GM12878 (cell line): ENCODE results near the gene FGF1. TPM values are rescaled to one million over a fixed set of nuclear protein-coding genes. Genes with fewer than 3 reads are reported as not detected.

Experiments
- ATAC-seq: fragments of 200-7000 bp; cut with Tn5 transposase; 3 replicates; pipeline ENCODE4 v1.9.1; 2020; ENCODE audit warnings: mild to moderate bottlenecking, moderate library complexity
- BruUV-seq: library from RNA; stranded (reverse); fragments of 400-500 nt; replicated peaks from 2 replicates; lab custom pipeline; 2021; lab: Mats Ljungman, UMichigan
- CTCF ChIA-PET: fragments of 300-600 bp; sonication (Branson Sonifier 250); formaldehyde crosslinking; extraction: SDS; loops from one replicate; lab custom pipeline; 2021; ENCODE audit warnings: inconsistent platforms; lab: Yijun Ruan, JAX
- POLR2A ChIA-PET: fragments of 350-600 bp; formaldehyde crosslinking; extraction: SDS; loops from one replicate; lab custom pipeline; 2021; ENCODE audit warnings: inconsistent platforms; lab: Charles Lee
- RAD21 ChIA-PET: fragments of 300-600 bp; sonication (Branson Sonifier 250); formaldehyde crosslinking; loops from one replicate; lab custom pipeline; 2023; ENCODE audit warnings: antibody characterized with exemption; ENCODE audit not compliant: unreplicated experiment; lab: Charles Lee
- SMC1A ChIA-PET: fragments of 300-600 bp; sonication (Branson Sonifier 250); formaldehyde crosslinking; loops from one replicate; lab custom pipeline; 2023; ENCODE audit not compliant: unreplicated experiment, uncharacterized antibody; lab: Charles Lee
- DNase-seq: peaks from one replicate; pipeline ENCODE4 v3.0.0-alpha.2; 2011; ENCODE audit warnings: low read depth, low spot score
- FAIRE-seq: peaks from 3 replicates; lab custom pipeline; 2011; peaks lifted over from hg19 to GRCh38; lab: Jason Lieb, UNC
- H2AFZ ChIP-seq: 2 replicates; pipeline ENCODE4 v1.6.0; 2011; ENCODE audit warnings: low read depth, low read length, control low read depth; ENCODE audit not compliant: control insufficient read depth
- H3K27ac ChIP-seq: 2 replicates; pipeline ENCODE4 v1.5.1; 2011; ENCODE audit warnings: control low read depth; ENCODE audit not compliant: control insufficient read depth, insufficient read depth
- H3K27me3 ChIP-seq, 2 experiments: replicated peaks in 1 of 2; 2 replicates each; pipeline versions ENCODE4 v1.6.0 to v1.6.1; 2011; ENCODE audit warnings: low read length in 1 of 2; ENCODE audit not compliant: control insufficient read depth in 2 of 2, insufficient read depth in 2 of 2
- H3K36me3 ChIP-seq, 2 experiments: 2 replicates each; pipeline ENCODE4 v1.5.1; 2011; ENCODE audit warnings: low read length in 1 of 2; ENCODE audit not compliant: control insufficient read depth in 2 of 2, insufficient read depth in 2 of 2
- H3K4me1 ChIP-seq: 2 replicates; pipeline ENCODE4 v1.6.1; 2011; ENCODE audit warnings: mild to moderate bottlenecking, low read length, moderate library complexity, mixed read lengths; ENCODE audit not compliant: control insufficient read depth, insufficient read depth
- H3K4me2 ChIP-seq: 2 replicates; pipeline ENCODE4 v1.6.0; 2011; ENCODE audit warnings: control low read depth; ENCODE audit not compliant: control insufficient read depth, insufficient read depth
- H3K4me3 ChIP-seq: fragments of 200-600 bp; sonication (generic); 2 replicates; pipeline ENCODE4 v1.5.1; 2016
- H3K79me2 ChIP-seq: 2 replicates; pipeline ENCODE4 v1.6.0; 2011; ENCODE audit warnings: low read length; ENCODE audit not compliant: control insufficient read depth, insufficient read depth
- H3K9ac ChIP-seq: 2 replicates; pipeline ENCODE4 v1.8.0; 2011; ENCODE audit warnings: low read length, control low read depth, mixed read lengths; ENCODE audit not compliant: control insufficient read depth, insufficient read depth
- H3K9me3 ChIP-seq: replicated peaks from 3 replicates; pipeline ENCODE4 v1.5.1; 2011; ENCODE audit warnings: mild to moderate bottlenecking, low read length; ENCODE audit not compliant: control insufficient read depth, insufficient read depth
- H4K20me1 ChIP-seq: 2 replicates; pipeline ENCODE4 v1.6.0; 2011; ENCODE audit not compliant: control insufficient read depth, insufficient read depth
- CREM ChIP-seq: IDR thresholded peaks from 2 replicates; pipeline ENCODE4 v1.6.1; 2014; ENCODE audit warnings: antibody characterized with exemption, low read depth
- ETV6 ChIP-seq, 2 experiments: fragments of 450-650 bp in 1 of 2; IDR thresholded peaks in 1 of 2; conservative IDR thresholded peaks in 1 of 2; 2 replicates each; pipeline ENCODE4 v1.6.1; 2014; ENCODE audit warnings: antibody characterized with exemption in 1 of 2, borderline replicate concordance in 1 of 2, low read depth in 1 of 2, mild to moderate bottlenecking in 1 of 2, moderate library complexity in 1 of 2
- IRF4 ChIP-seq: IDR thresholded peaks from 2 replicates; pipeline ENCODE4 v1.6.1; 2011; ENCODE audit warnings: low read depth, low read length
- IRF5 ChIP-seq: fragments of 450-650 bp; IDR thresholded peaks from 2 replicates; pipeline ENCODE4 v1.6.1; 2017; ENCODE audit warnings: borderline replicate concordance
- JUND ChIP-seq: IDR thresholded peaks from 2 replicates; pipeline ENCODE4 v1.6.1; 2012; ENCODE audit warnings: low read depth, mild to moderate bottlenecking, low read length, improper control_type of control experiment, moderate library complexity
- KAT2A ChIP-seq: conservative IDR thresholded peaks from 2 replicates; pipeline ENCODE4 v1.6.1; 2011; ENCODE audit warnings: low read depth, low read length; ENCODE audit not compliant: control insufficient read depth
- MTA3 ChIP-seq: IDR thresholded peaks from 2 replicates; pipeline ENCODE4 v1.6.1; 2012; ENCODE audit warnings: low read length, inconsistent platforms, borderline replicate concordance
- NFIC ChIP-seq: IDR thresholded peaks from 2 replicates; pipeline ENCODE4 v1.6.1; 2012; ENCODE audit warnings: low read depth, mild to moderate bottlenecking, inconsistent platforms, low read length, moderate library complexity
- POLR2A ChIP-seq: IDR thresholded peaks from 2 replicates; pipeline ENCODE4 v1.6.1; 2011; ENCODE audit warnings: low read depth, mild to moderate bottlenecking, low read length
- POU2F2 ChIP-seq: IDR thresholded peaks from 3 replicates; pipeline ENCODE4 v1.6.1; 2011; ENCODE audit warnings: low read depth, mild to moderate bottlenecking, low read length, borderline replicate concordance
- SIX5 ChIP-seq: IDR thresholded peaks from 2 replicates; pipeline ENCODE4 v1.6.1; 2011; ENCODE audit warnings: mild to moderate bottlenecking, low read depth, low read length, moderate library complexity; ENCODE audit not compliant: severe bottlenecking
- SMAD5 ChIP-seq: IDR thresholded peaks from 2 replicates; pipeline ENCODE4 v1.6.1; 2016; ENCODE audit warnings: antibody characterized with exemption, low read depth
- SMC3 ChIP-seq: IDR thresholded peaks from 2 replicates; pipeline ENCODE4 v1.6.1; 2011; ENCODE audit warnings: low read length, improper control_type of control experiment, borderline replicate concordance
- TARDBP ChIP-seq: IDR thresholded peaks from 2 replicates; pipeline ENCODE4 v1.6.1; 2016; ENCODE audit warnings: borderline replicate concordance
- TCF3 ChIP-seq: IDR thresholded peaks from 2 replicates; pipeline ENCODE4 v1.6.1; 2012; ENCODE audit warnings: low read depth, mild to moderate bottlenecking, low read length, borderline replicate concordance; ENCODE audit not compliant: insufficient read depth
- WGBS: methylation state at CpG from one replicate; pipeline ENCODE4 v1.1.6; 2016; ENCODE audit warnings: low lambda C conversion rate; ENCODE audit not compliant: insufficient replicate concordance, insufficient coverage; ENCODE audit errors: missing lambda C conversion rate; 5-methylcytosine and 5-hydroxymethylcytosine counted together
- in situ Hi-C: fragments of 300-500 bp; cut with MboI; formaldehyde crosslinking; loops from 9 replicates; pipeline ENCODE4 v1.14.3; 2018; ENCODE audit warnings: mixed read lengths
- intact Hi-C: fragments of 100-400 bp; cut with micrococcal nuclease; formaldehyde crosslinking; loops from one replicate; pipeline ENCODE4 v1.14.2; 2022; ENCODE audit not compliant: unreplicated experiment
- polyA plus RNA-seq, 11 experiments: library from polyadenylated mRNA; depleted of rRNA in 4 of 11; unstranded in 6 of 11; stranded (reverse) in 5 of 11; fragments of >200 nt; fragmentation: Nextera tagmentation in 4 of 11; fragmentation: Illumina TruSeq in 1 of 11; extraction: Ambion mirVana in 4 of 11; extraction: Trizol in 1 of 11; gene quantifications; 1 replicate in 1 of 11; 2 replicates in 10 of 11; pipeline versions ENCODE4 v1.2.1 to v1.2.3, GENCODE V29; 2011 to 2016; ENCODE audit warnings: inconsistent platforms in 2 of 11, missing spikeins in 2 of 11, low read depth in 1 of 11
- total RNA-seq, 4 experiments: library from RNA; depleted of rRNA in 3 of 4; stranded (reverse); fragments of >200 nt in 3 of 4; fragmentation: Illumina TruSeq in 1 of 4; extraction: Trizol in 1 of 4; gene quantifications; 2 replicates each; pipeline versions ENCODE4 v1.2.1 to v1.2.3, GENCODE V29; 2013 to 2021

The FGF1 gene
- total and polyA plus RNA-seq, 10 of the 15 experiments (the other 5 are each of a cell fraction or from before 2014, with no cell fraction given) = not detected

- Histone ChIP-seq H3K4me3 (no peak overlapping the region), H3K4me1 (no peaks in the 10 kb centered on the region; the same call in 1 of the 2 replicates), H2AFZ (no peak overlapping the region), H3K27ac (no peak overlapping the region), H3K36me3 (no peaks in the 10 kb centered on the region), H3K9ac (no peak overlapping the region), H4K20me1 (no peaks in the 10 kb centered on the region), H3K79me2 (no peaks in the 10 kb centered on the region), H3K27me3 (no peaks in the 10 kb centered on the region; a peak in 1 of 4 replicates), H3K4me2 (no peak overlapping the region), H3K9me3 (no peaks in the 10 kb centered on the region; the same call in 2 of the 3 replicates)
- POLR2A ChIA-PET = no interaction called here
- in situ Hi-C loops = loop anchor here (5.0 kb wide), 1 partner anchor 155 kb away; no protein-coding TSS in a partner anchor
- intact Hi-C loops = no loop called here
- SMC1A ChIA-PET = interaction anchor here (1.7 to 7.4 kb wide), 2 partner anchors 9 to 26 kb away, joined by 4 to 32 read pairs; no protein-coding TSS in a partner anchor
- no peak for TF ChIP-seq IRF4
- no peak for TF ChIP-seq KAT2A
- TF ChIP-seq SMC3 = no peak
- no peak for TF ChIP-seq TARDBP
- no peak for TF ChIP-seq SMAD5
- ATAC-seq (no peak), FAIRE-seq (no peak), DNase-seq (no peak)
- CTCF ChIA-PET = interaction anchor here (1.0 to 14.0 kb wide), 5 partner anchors 8 to 166 kb away, joined by 4 to 243 read pairs (median 17); no protein-coding TSS in a partner anchor
- RAD21 ChIA-PET = no interaction called here
- 60% methylated on average over 6 of the region's 6 CpGs for WGBS
- no TSS peak for BruUV-seq
These were observed 36.3 kb upstream of the FGF1 start for GRCh38 chr5:142722146-142722545.

GRCh38 chr5:142720641-142721271, 34.9 kb upstream of the FGF1 start:
- Histone ChIP-seq H3K27ac (no peak overlapping the region), H3K27me3 (no peaks in the 10 kb centered on the region; a peak in 1 of 4 replicates), H3K4me3 (no peak overlapping the region), H3K36me3 (no peaks in the 10 kb centered on the region), H3K9ac (no peak overlapping the region), H2AFZ (no peak overlapping the region), H3K79me2 (no peaks in the 10 kb centered on the region), H3K4me2 (no peak overlapping the region), H3K9me3 (no peaks in the 10 kb centered on the region; the same call in 2 of the 3 replicates), H3K4me1 (no peaks in the 10 kb centered on the region), H4K20me1 (no peaks in the 10 kb centered on the region)
- in situ Hi-C loops (loop anchor here (5.0 kb wide), 1 partner anchor 157 kb away; no protein-coding TSS in a partner anchor), intact Hi-C loops (no loop called here)
- SMC1A ChIA-PET = interaction anchor here (0.7 to 7.4 kb wide), 4 partner anchors 8 to 168 kb away, joined by 3 to 32 read pairs (median 4); no protein-coding TSS in a partner anchor
- RAD21 ChIA-PET = interaction anchor here (1.1 kb wide), 1 partner anchor 146 kb away, joined by 3 read pairs; no protein-coding TSS in a partner anchor
- CTCF ChIA-PET = interaction anchor here (1.0 to 14.0 kb wide), 7 partner anchors 7 to 168 kb away, joined by 3 to 243 read pairs (median 6); no protein-coding TSS in a partner anchor
- no peak for FAIRE-seq
- POLR2A ChIA-PET = interaction anchor here (1.2 kb wide), 1 partner anchor 22 kb away, joined by 3 read pairs; no protein-coding TSS in a partner anchor
- 54% methylated on average over 13 of the region's 13 CpGs for WGBS
- no peak for DNase-seq
- TF ChIP-seq MTA3 = no peak
- TF ChIP-seq IRF5 = no peak
- no peak for TF ChIP-seq POLR2A
- no peak for TF ChIP-seq POU2F2
- no peak for TF ChIP-seq CREM
- no peak for TF ChIP-seq NFIC
- TF ChIP-seq SIX5 = no peak
- TF ChIP-seq TCF3 = no peak
- no peak for TF ChIP-seq JUND
- no peak for TF ChIP-seq ETV6 (conservative IDR thresholded peaks at IDR 0.05 in 1 of 2, IDR thresholded peaks at IDR 0.05 in 1 of 2; ENCODE audit: borderline replicate concordance in 1 of 2, low read depth in 1 of 2)
- no peak for ATAC-seq
- BruUV-seq = no TSS peak
